H9 (cell line): Measurements from ENCODE around the gene TSNAX. TPM values are rescaled to one million over a fixed set of nuclear protein-coding genes. Genes with fewer than 3 reads are reported as not detected.

Experiments used
- DNase-seq: peaks from one replicate; pipeline ENCODE4 v3.0.0-alpha.2; 2017
- H2AFZ ChIP-seq: one replicate; pipeline ENCODE4 v1.6.1; 2013; ENCODE audit warnings: mild to moderate bottlenecking, low read length, control low read depth, moderate library complexity
- H2AK5ac ChIP-seq: 2 replicates; pipeline ENCODE4 v1.6.1; 2013; ENCODE audit warnings: low read length, control low read depth, mixed read lengths; ENCODE audit not compliant: insufficient read length
- H2BK120ac ChIP-seq: one replicate; pipeline ENCODE4 v1.6.1; 2013; ENCODE audit warnings: low read depth, mild to moderate bottlenecking, low read length, control low read depth, inconsistent platforms; ENCODE audit not compliant: poor library complexity, severe bottlenecking
- H2BK12ac ChIP-seq: 2 replicates; pipeline ENCODE4 v1.6.1; 2013; ENCODE audit warnings: low read length, control low read depth, mixed read lengths, low read depth; ENCODE audit not compliant: insufficient read length
- H2BK15ac ChIP-seq: 2 replicates; pipeline ENCODE4 v1.6.1; 2013; ENCODE audit warnings: low read depth, low read length, control low read depth
- H2BK20ac ChIP-seq: one replicate; pipeline ENCODE4 v1.6.1; 2013; ENCODE audit warnings: low read depth, mild to moderate bottlenecking, low read length, control low read depth, inconsistent platforms; ENCODE audit not compliant: poor library complexity, severe bottlenecking
- H2BK5ac ChIP-seq: 2 replicates; pipeline ENCODE4 v1.6.1; 2013; ENCODE audit warnings: low read length, control low read depth, mixed read lengths; ENCODE audit not compliant: insufficient read length
- H3K14ac ChIP-seq: 2 replicates; pipeline ENCODE4 v1.6.1; 2013; ENCODE audit warnings: low read length, control low read depth; ENCODE audit not compliant: insufficient read depth
- H3K18ac ChIP-seq: 2 replicates; pipeline ENCODE4 v1.6.1; 2013; ENCODE audit warnings: low read depth, mild to moderate bottlenecking, mixed read lengths, low read length, control low read depth; ENCODE audit not compliant: insufficient read length
- H3K23ac ChIP-seq: 2 replicates; pipeline ENCODE4 v1.6.1; 2013; ENCODE audit warnings: low read length, control low read depth, mixed read lengths, low read depth; ENCODE audit not compliant: insufficient read length
- H3K23me2 ChIP-seq: 2 replicates; pipeline ENCODE4 v1.6.1; 2013; ENCODE audit warnings: low read depth, mild to moderate bottlenecking, mixed read lengths, low read length, control low read depth; ENCODE audit not compliant: insufficient read length, poor library complexity, severe bottlenecking
- H3K27ac ChIP-seq: 2 replicates; pipeline ENCODE4 v1.5.1; 2013; ENCODE audit warnings: low read length, control low read depth, mixed read lengths, low read depth; ENCODE audit not compliant: insufficient read length
- H3K27me3 ChIP-seq: 2 replicates; pipeline ENCODE4 v1.6.1; 2013; ENCODE audit warnings: low read length, control low read depth, inconsistent platforms; ENCODE audit not compliant: insufficient read depth
- H3K4ac ChIP-seq: 2 replicates; pipeline ENCODE4 v1.6.1; 2013; ENCODE audit warnings: low read depth, mild to moderate bottlenecking, control low read depth, inconsistent platforms, low read length, moderate library complexity
- H3K4me1 ChIP-seq: 2 replicates; pipeline ENCODE4 v1.6.1; 2013; ENCODE audit warnings: low read length, control low read depth, inconsistent platforms; ENCODE audit not compliant: insufficient read depth
- H3K4me2 ChIP-seq: 2 replicates; pipeline ENCODE4 v1.6.1; 2013; ENCODE audit warnings: low read length, control low read depth, mixed read lengths; ENCODE audit not compliant: insufficient read length, insufficient read depth
- H3K56ac ChIP-seq: 2 replicates; pipeline ENCODE4 v1.6.1; 2013; ENCODE audit warnings: low read depth, mild to moderate bottlenecking, mixed read lengths, low read length, control low read depth; ENCODE audit not compliant: insufficient read length
- H3K79me1 ChIP-seq: 2 replicates; pipeline ENCODE4 v1.6.1; 2013; ENCODE audit warnings: low read depth, mild to moderate bottlenecking, moderate library complexity, low read length, control low read depth, inconsistent platforms; ENCODE audit not compliant: insufficient read depth, poor library complexity, severe bottlenecking
- H3K79me2 ChIP-seq: 2 replicates; pipeline ENCODE4 v1.6.1; 2013; ENCODE audit warnings: low read length, control low read depth, inconsistent platforms; ENCODE audit not compliant: insufficient read depth
- H3K9ac ChIP-seq: 2 replicates; pipeline ENCODE4 v1.6.1; 2013; ENCODE audit warnings: low read length, control low read depth, mixed read lengths; ENCODE audit not compliant: insufficient read length; ENCODE audit errors: extremely low read depth
- H3K9me3 ChIP-seq: one replicate; pipeline ENCODE4 v1.6.1; 2013; ENCODE audit warnings: low read depth, low read length, inconsistent platforms; ENCODE audit not compliant: control insufficient read depth
- H3T11ph ChIP-seq: one replicate; pipeline ENCODE4 v1.6.1; 2013; ENCODE audit warnings: mild to moderate bottlenecking, low read length, control low read depth, inconsistent platforms
- H4K20me1 ChIP-seq: one replicate; pipeline ENCODE4 v1.6.1; 2013; ENCODE audit not compliant: control insufficient read depth, insufficient read length, insufficient read depth
- H4K5ac ChIP-seq: 2 replicates; pipeline ENCODE4 v1.6.1; 2013; ENCODE audit warnings: low read depth, mild to moderate bottlenecking, mixed read lengths, low read length, control low read depth; ENCODE audit not compliant: insufficient read length
- H4K8ac ChIP-seq: replicated peaks from 2 replicates; pipeline ENCODE4 v1.6.1; 2013; ENCODE audit warnings: low read length, control low read depth, mixed read lengths, low read depth; ENCODE audit not compliant: insufficient read length
- H4K91ac ChIP-seq: 2 replicates; pipeline ENCODE4 v1.6.1; 2013; ENCODE audit warnings: low read depth, mild to moderate bottlenecking, moderate library complexity, mixed read lengths, low read length, control low read depth; ENCODE audit not compliant: insufficient read length
- H3K27ac Mint-ChIP-seq, 3 experiments: 2 replicates in 2 of 3; 3 replicates in 1 of 3; pipeline ENCODE4 v1.8.0; 2020 to 2021; ENCODE audit warnings: mixed read lengths in 3 of 3, mild to moderate bottlenecking in 1 of 3, moderate library complexity in 1 of 3
- H3K27me3 Mint-ChIP-seq: 2 replicates; pipeline ENCODE4 v1.8.0; 2021; ENCODE audit warnings: low read depth, mild to moderate bottlenecking, moderate library complexity, mixed read lengths
- H3K36me3 Mint-ChIP-seq, 3 experiments: 2 replicates in 2 of 3; 3 replicates in 1 of 3; pipeline ENCODE4 v1.8.0; 2020 to 2021; ENCODE audit warnings: low read depth in 3 of 3, mixed read lengths in 3 of 3; ENCODE audit not compliant: insufficient read depth in 1 of 3
- H3K4me1 Mint-ChIP-seq, 2 experiments: 2 replicates each; pipeline ENCODE4 v1.8.0; 2020; ENCODE audit warnings: mixed read lengths in 2 of 2
- H3K4me3 Mint-ChIP-seq, 2 experiments: 2 replicates in 1 of 2; 3 replicates in 1 of 2; pipeline ENCODE4 v1.8.0; 2020 to 2021; ENCODE audit warnings: mild to moderate bottlenecking in 2 of 2, mixed read lengths in 2 of 2, moderate library complexity in 1 of 2
- H3K9me3 Mint-ChIP-seq, 2 experiments: 2 replicates in 1 of 2; 3 replicates in 1 of 2; pipeline ENCODE4 v1.8.0; 2020; ENCODE audit warnings: mild to moderate bottlenecking in 2 of 2, mixed read lengths in 2 of 2, moderate library complexity in 1 of 2
- CTCF ChIP-seq: fragments of 200-600 bp; sonication (generic); conservative IDR thresholded peaks from 3 replicates; pipeline ENCODE4 v1.8.0; 2021; ENCODE audit warnings: antibody characterized with exemption, mild to moderate bottlenecking
- WGBS: extraction: QIAGEN DNeasy Blood & Tissue Kit; methylation state at CpG from one replicate; pipeline ENCODE4 v1.1.7; 2013; ENCODE audit warnings: missing lambda C conversion rate, low lambda C conversion rate, mixed read lengths; ENCODE audit not compliant: insufficient read length; ENCODE audit errors: extremely low coverage; 5-methylcytosine and 5-hydroxymethylcytosine counted together
- total RNA-seq: library from RNA; stranded (reverse); gene quantifications from 2 replicates; pipeline ENCODE4 v1.2.1, GENCODE V29; 2021

Gene TSNAX
- total RNA-seq, 1 experiment from 2014 or later = 39.9 TPM

DNA sequence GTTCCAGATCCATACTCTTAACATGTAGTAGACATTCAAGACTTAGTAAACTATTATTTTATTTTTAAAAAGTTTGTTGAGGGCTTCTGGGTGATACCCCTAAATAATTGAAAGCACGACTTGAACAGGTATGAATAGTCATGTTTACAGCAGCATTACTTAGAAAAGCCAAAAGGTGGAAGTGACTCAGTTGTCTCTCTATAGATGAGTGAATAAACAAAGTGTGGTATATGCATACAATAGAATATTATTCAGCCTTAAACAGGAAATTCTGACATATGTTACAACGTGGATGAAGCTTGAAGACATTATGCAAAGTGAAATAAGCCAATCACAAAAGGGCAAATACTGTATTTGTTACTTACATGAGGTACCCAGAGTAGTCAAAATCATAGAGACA is 26.5 kb downstream of the TSNAX start:
- no peak for DNase-seq
- Histone ChIP-seq H3K79me2 (no peaks in the 10 kb centered on the region), H4K20me1 (no peaks in the 10 kb centered on the region), H3K9me3 (no peaks in the 10 kb centered on the region), H2BK12ac (no peak overlapping the region), H3K23ac (no peak overlapping the region), H3K23me2 (no peaks in the 10 kb centered on the region), H2BK20ac (no peak overlapping the region), H2BK15ac (no peak overlapping the region), H2AFZ (no peak overlapping the region), H3K27ac (no peak overlapping the region), H3K56ac (no peak overlapping the region), H2BK120ac (no peak overlapping the region), H3K4me2 (no peak overlapping the region), H3K4ac (no peak overlapping the region), H3K79me1 (no peaks in the 10 kb centered on the region), H3K27me3 (no peaks in the 10 kb centered on the region), H2BK5ac (no peak overlapping the region), H4K5ac (no peak overlapping the region), H2AK5ac (no peak overlapping the region), H3K14ac (no peak overlapping the region), H4K91ac (no peak overlapping the region), H3K4me1 (no peaks in the 10 kb centered on the region; the same call in 1 of the 2 replicates), H3K9ac (no peak overlapping the region), H3T11ph (no peak overlapping the region), H4K8ac (no peak overlapping the region), H3K18ac (no peak overlapping the region)
- Mint-ChIP-seq H3K9me3 (no peaks in the 10 kb centered on the region), H3K36me3 (peaks cover 0 to 14% (median 4%) of the 10 kb centered on the region in 3 experiments; a peak in 5 of 7 replicates), H3K4me3 (no peak overlapping the region), H3K4me1 (peaks cover 7 to 9% of the 10 kb centered on the region in 2 experiments), H3K27ac (no peak overlapping the region), H3K27me3 (no peaks in the 10 kb centered on the region)
- TF ChIP-seq CTCF = no peak
- no CpG with 5 or more reads among the region's 2 CpGs for WGBS
